ENCODE results near the gene LSM12. TPM values are rescaled to one million over a fixed set of nuclear protein-coding genes. Genes with fewer than 3 reads are reported as not detected.

LSM12 gene
- total RNA-seq, 4 donors from 2014 or later: 33.3 to 53.0 (median 41.1) TPM

- no peak overlapping the region for H3K27ac ChIP-seq
- H3K9me3 ChIP-seq: no peaks in the 10 kb centered on the region
- no peaks in the 10 kb centered on the region for H3K27me3 ChIP-seq
- ATAC-seq: no peak
- 87 to 92% methylated on average over 3 to 4 of the region's 4 CpGs for WGBS, 2 donors (ENCODE audit: low coverage in 1 of 2)
- H3K4me3 ChIP-seq: no peak overlapping the region
- peaks cover 7 to 52% (median 20%) of the 10 kb centered on the region in 3 donors for H3K4me1 ChIP-seq
- no peak for TF ChIP-seq EP300 (IDR thresholded peaks at IDR 0.05)
- no peak for TF ChIP-seq POLR2AphosphoS5 (IDR thresholded peaks at IDR 0.05)
- TF ChIP-seq POLR2A (IDR thresholded peaks at IDR 0.05): no peak
- H3K36me3 ChIP-seq: peaks cover 0 to 37% of the 10 kb centered on the region in 2 donors
Observed at GRCh38 chr17:44045486-44045885, 21.0 kb downstream of the LSM12 start.

DNA sequence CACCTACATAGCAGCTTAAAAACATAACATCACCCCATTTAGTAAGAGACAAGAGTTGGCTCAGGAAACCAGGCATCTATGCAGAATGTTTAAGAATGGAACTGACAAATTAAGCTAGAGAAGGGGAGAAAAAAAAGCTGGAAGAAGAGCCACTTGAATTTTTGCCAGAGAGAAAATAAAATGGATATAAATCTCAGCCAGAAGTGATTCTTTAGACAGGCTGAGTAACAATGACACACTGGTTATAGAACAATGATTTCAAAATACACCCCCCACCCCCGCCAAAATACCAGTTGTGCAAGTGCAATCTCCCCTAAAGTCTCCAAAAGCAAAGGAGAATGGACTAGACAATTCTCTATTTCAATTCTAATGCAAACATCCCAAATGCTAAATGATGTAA, 22.4 kb downstream of the LSM12 start:
- Histone ChIP-seq H3K27me3 (no peaks in the 10 kb centered on the region), H3K27ac (peak overlapping the region in 3 of 4 donors; percentile 46 to 79 (median 58)), H3K4me1 (peaks cover 14 to 62% (median 30%) of the 10 kb centered on the region in 3 donors), H3K36me3 (peaks cover 0 to 29% of the 10 kb centered on the region in 2 donors), H3K4me3 (no peak overlapping the region), H3K9me3 (no peaks in the 10 kb centered on the region)
- TF ChIP-seq CTCF (IDR thresholded peaks at IDR 0.05) (no peak), POLR2AphosphoS5 (IDR thresholded peaks at IDR 0.05) (no peak), EP300 (IDR thresholded peaks at IDR 0.05) (no peak), POLR2A (IDR thresholded peaks at IDR 0.05) (no peak)
- WGBS, 2 donors (ENCODE audit: low coverage in 1 of 2): 0 to 15% methylated on average over 1 of the region's 1 CpG
- ATAC-seq: peak; percentile 52

DNA sequence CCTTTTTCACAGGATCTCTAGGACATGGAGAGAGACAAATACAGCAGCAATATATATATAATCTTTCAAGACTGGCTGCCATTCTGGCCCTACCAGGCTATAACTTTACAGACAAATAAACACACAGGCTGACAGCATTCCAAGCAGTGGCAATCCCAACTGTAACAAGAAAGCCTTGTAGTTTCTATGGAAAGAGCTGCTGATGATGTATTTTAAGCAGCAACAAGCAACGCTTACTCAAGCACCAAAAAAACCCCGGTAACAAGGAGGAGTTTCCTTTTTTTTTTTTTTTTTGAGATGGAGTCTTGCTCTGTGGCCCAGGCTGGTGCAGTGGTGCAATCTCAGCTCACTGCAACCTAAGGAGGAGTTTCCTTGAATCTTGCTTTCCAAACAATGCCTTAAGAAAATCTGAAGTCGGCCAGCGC, 23.2 kb downstream of the LSM12 start:
- Histone ChIP-seq H3K4me1 (peaks cover 14 to 67% (median 30%) of the 10 kb centered on the region in 3 donors), H3K9me3 (no peaks in the 10 kb centered on the region), H3K27ac (peak overlapping the region; percentile 14 to 79 (median 68)), H3K27me3 (no peaks in the 10 kb centered on the region), H3K36me3 (peaks cover 0 to 29% of the 10 kb centered on the region in 2 donors), H3K4me3 (no peak overlapping the region)
- ATAC-seq: peak; percentile 59
- no peak for TF ChIP-seq EP300 (IDR thresholded peaks at IDR 0.05)
- TF ChIP-seq POLR2AphosphoS5 (IDR thresholded peaks at IDR 0.05): no peak
- TF ChIP-seq POLR2A (IDR thresholded peaks at IDR 0.05): no peak
- no peak for TF ChIP-seq CTCF (IDR thresholded peaks at IDR 0.05)
- 0 to 24% methylated on average over 2 to 4 of the region's 4 CpGs for WGBS, 2 donors (ENCODE audit: low coverage in 1 of 2)

DNA sequence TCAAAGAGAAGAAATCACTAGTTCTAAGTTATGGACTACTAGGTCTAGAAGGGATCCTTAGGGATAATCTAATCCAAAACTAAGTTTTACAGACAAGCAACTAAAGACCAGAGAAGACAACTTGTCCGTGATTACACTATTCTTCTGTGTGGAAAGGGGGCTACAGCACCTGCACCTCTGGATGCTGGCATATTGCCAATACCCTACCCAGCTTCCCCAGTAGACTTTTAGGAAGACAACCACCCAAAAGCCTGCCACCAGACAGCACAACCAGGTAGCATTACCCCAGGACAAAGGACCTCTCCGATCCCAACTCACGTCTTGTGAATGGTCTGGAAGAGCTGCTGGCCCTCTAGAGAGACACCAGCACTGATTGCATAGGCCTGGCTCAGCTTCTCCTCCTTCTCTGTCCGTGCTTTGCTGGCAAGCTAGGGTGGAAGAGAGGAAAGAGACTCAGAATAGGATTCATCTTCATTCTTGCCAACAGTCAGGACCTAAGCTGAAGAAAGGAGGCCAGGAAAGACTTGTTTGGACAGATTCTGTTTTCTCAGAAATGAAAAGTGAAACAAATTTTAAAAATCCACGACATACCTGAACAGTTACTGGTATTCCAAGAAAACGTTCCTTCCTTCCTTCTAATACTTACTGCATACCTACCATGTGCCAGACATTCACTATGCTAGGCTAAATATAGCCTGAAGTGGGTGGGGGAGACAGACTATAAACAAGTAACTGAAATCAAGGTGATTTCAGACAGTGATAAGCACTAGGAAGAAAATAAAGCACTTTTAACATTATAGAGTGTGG, 26.4 kb downstream of the LSM12 start:
- Histone ChIP-seq H3K9me3 (no peaks in the 10 kb centered on the region), H3K36me3 (peaks cover 4 to 38% of the 10 kb centered on the region in 2 donors), H3K4me1 (peaks cover 14 to 61% (median 30%) of the 10 kb centered on the region in 3 donors), H3K27ac (peak overlapping the region; percentile 48 to 84 (median 69)), H3K4me3 (no peak overlapping the region), H3K27me3 (no peaks in the 10 kb centered on the region)
- peak; percentile 56 for ATAC-seq
- TF ChIP-seq POLR2AphosphoS5 (IDR thresholded peaks at IDR 0.05): peak; percentile 72
- TF ChIP-seq EP300 (IDR thresholded peaks at IDR 0.05): no peak
- WGBS, 2 donors (ENCODE audit: low coverage in 1 of 2): 32 to 39% methylated on average over 4 to 6 of the region's 6 CpGs

DNA sequence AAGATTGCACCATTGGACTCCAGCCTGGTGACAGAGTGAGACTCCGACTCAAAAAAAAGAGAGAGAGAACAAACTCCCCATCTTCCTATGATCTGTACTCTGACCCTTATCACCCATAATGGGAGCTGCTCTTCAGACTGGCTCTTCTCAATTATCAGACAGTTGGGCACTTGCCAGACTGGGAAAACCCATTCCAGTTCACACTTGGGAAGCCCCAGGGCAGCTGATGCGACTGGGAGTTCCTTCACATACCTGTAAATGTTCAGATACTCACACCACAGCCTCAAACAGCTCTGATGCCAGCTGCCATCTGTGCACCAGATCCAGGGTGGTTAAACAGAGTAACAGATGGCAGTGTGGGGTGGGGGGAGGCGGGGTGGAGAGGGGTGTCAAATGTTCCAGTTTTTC, 27.9 kb downstream of the LSM12 start:
- no peaks in the 10 kb centered on the region for H3K9me3 ChIP-seq
- H3K27ac ChIP-seq: no peak overlapping the region
- WGBS, 2 donors (ENCODE audit: low coverage in 1 of 2): 90% methylated on average over 1 to 2 of the region's 3 CpGs
- H3K4me3 ChIP-seq: no peak overlapping the region
- peaks cover 4 to 47% of the 10 kb centered on the region in 2 donors for H3K36me3 ChIP-seq
- no peaks in the 10 kb centered on the region for H3K27me3 ChIP-seq
- peaks cover 10 to 46% (median 23%) of the 10 kb centered on the region in 3 donors for H3K4me1 ChIP-seq
- no peak for TF ChIP-seq POLR2AphosphoS5 (IDR thresholded peaks at IDR 0.05)
- TF ChIP-seq POLR2A (IDR thresholded peaks at IDR 0.05): no peak
- no peak for TF ChIP-seq CTCF (IDR thresholded peaks at IDR 0.05)
- no peak for TF ChIP-seq EP300 (IDR thresholded peaks at IDR 0.05)
- ATAC-seq: no peak
